DMS 273 (cell line): Measurements from ENCODE around the gene CFAP92.

ENCODE experiments used
- DNase-seq: peaks from one replicate; lab custom pipeline; 2025; ENCODE audit not compliant: unreplicated experiment; lab: John Stamatoyannopoulos, UW

CFAP92 gene

DNA sequence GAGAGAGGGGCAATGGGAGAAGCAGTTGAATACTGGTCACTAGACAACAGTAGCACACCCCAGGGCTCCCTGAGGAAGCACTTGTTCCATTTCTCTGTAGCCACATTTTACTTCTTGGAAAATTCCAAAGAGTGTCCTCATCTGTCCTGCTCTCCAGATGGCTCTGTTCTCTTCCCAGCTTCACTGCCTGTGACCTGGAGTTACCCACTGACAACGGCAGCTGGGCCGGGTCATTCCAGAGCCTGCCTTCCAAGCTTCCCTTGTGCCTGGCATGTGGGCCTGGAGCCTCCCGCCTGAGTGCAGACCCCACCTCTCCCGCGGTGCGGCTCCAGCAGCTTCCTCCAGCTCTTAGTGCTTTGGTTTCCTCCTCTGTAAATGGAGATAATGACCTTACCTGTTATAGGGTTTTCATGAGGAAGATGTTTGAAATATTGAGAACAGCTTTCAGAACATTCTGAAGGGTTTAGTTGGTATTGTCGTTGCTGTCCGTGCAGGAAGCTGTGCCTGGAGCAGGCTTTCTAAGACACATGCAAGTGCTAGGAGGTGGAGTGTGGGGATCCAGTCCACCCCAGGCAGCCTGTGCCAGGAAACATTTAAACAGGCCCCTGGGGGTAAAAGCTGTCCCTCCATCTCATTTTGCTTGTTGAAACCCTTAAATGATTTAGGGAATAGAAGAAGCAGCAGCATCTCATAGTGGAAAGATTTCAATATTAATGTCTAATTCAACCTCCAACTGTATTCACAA lies 32.0 kb upstream of the CFAP92 start:
- peak; percentile 81 for DNase-seq

DNA sequence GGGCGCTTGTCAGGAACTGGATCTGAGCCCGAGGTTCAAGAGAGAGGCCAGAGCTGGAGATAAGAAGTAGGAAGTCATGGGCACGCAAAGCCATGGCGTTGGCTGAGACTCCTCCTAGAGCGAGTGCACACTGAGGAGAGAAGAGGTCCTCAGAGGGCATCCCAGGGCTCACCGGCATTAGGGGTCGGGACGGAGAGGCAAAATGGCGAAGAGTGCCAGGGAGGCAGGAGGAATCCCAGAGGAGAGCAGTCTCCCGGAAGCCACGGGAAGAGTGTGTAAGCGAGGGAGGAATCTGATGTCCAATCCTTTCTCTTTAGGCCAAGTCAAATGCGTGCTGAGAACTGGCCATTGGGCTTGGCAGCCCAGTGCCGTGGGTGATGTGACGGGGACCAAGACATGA lies 31.2 kb upstream of the CFAP92 start:
- DNase-seq, result no peak

DNA sequence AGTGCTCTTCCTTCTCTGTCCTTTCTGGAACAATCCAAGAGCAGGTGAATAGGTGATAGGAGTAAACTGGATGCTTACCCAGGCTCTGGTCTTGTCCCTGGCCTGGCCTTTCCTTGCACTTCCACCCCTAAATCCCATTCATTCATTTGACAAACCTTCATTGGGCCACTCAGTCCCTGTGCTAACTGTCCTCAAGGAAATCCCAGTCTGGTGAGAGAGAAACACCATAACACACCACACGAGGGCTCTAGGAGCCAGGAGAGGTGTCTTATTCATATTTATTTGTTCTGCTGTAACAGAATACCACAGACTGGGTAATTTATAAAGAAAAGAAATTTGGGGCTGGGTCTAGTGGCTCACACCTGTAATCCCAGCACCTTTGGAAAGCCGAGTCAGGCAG lies 30.0 kb upstream of the CFAP92 start:
- DNase-seq, result peak; percentile 64

DNA sequence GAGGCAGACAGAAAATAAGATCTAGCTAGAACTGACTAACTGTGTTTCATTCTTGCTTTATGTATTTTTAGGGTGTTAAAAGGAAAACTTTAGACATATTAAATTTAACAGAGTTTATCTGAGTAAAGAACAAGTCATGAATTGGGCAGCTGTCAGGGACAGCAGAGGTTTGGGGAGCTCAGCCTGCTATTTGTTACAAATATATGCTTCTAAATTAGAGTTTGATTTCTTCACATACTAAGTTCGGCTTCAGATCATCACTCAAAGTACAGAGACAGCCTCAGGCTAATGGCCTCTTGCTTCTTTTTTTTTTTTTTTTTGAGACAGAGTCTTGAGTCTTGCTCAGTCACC lies 29.1 kb upstream of the CFAP92 start:
- no peak for DNase-seq

DNA sequence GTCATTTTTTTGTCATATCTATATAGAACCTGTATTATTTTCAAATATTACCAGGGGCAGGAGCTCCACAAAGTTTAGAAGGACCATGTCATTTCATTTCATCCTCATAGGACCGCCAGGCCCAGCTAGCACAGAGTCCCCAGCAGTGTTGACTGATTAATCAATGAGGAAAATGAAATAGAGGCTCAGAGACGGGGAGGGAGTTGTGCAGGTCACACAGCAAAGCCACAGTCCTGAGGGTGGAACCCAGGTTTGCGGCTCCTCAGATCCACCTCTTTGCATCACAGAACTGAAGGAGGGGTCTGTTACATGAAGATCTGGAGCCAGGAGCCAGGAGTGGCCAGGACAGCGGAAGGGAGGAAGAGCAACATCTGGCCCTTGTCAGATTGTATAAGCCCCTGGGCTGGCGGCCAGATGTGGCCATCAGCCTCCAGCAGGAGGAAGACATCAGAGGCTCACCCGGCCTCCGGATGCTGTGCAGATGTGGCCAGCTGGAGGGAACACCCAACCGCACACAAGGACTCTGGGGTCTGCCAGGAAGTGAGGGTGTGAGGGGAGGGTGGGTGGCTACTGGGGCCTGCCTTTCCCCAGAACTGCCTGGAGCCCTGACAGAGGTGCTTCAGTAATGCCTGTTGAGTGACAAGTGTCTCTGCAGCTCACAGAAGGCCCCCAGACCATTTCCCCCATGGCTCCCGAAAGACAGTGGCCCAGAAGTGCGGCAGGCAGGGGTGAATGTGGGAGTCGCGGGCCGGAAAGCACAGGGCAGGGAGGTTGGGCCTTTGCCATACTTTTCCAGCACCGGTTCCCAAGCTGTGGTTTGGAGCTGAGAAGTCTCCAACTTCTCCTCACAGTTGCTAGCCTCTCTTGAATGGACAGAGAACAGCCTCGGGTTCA lies 28.5 kb upstream of the CFAP92 start:
- no peak for DNase-seq

DNA sequence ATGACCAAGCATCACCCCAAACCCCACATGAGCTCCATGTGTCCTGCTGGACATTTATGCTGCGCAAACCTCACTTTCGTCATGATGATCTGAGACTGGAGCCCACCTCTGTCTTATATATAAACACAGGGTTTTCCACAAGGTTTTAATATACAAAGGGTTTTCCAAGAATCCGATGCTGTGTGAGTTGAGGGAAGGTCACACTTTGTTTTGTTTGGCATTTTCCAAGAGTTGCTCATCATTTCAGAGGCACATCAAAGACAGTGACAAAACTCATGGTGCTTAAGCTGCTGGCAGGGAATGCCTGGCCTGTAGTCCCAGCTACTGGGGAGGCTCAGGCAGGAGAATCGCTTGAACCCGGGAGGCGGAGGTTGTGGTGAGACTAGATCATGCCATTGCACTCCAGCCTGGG lies 27.3 kb upstream of the CFAP92 start:
- no peak for DNase-seq

DNA sequence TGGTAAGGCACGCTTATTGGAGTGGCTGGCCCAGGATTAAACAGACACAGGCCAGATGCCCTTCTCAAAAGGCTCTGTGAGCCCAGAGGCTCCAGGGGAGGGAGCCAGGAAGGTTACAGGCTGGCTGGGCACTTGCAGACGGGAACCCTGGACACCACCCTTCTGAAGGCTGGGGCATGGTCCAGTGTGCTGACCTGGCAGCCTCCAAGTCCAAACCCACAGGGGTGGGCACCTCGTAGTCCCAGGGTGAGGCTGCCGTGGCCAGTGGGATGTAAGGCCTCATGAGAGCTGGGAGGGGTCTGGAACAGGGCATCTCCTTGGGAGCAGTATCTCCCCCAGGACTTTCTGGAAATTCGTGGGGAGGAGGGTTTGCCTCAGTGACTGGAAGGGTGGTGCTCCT lies 26.8 kb upstream of the CFAP92 start:
- no peak for DNase-seq

DNA sequence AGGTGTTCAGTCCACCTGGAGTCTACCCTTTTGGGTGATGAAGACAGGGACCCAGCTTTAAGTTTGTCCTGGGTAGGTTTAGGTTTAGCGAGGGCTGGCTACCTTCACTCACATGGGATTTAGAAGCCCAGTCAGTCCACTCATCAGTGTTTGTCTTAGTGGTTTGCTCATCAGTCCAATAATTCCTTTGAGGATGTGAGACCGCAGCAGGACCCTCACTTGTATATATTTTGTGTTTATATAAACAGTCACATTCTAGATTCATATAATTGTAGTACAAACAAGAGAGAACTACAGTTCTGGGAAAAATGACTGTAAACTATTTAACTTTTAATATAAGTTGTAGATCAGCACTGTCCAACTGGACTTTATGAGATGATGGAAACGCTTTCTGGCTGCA lies 25.4 kb upstream of the CFAP92 start:
- DNase-seq, result no peak

DNA sequence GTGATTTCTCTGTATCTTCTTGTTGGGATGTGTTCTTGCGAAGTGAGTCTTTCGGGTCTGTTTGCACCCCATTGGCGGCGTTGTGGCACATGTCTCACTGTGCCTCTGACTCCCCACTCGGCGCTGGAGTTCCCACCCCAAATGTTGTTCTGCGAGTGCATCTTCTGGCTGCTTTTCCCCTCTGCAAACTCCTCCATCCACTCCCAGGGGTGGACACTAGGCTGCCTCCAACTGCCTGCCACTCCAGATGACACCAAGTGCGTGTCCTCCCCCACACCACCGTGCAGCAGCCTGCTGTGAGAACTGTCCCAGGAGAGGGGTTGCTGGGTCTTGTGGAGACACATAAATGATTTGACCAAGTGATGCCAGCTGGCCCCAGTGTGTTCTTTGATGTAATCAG lies 24.9 kb upstream of the CFAP92 start:
- DNase-seq, result no peak

DNA sequence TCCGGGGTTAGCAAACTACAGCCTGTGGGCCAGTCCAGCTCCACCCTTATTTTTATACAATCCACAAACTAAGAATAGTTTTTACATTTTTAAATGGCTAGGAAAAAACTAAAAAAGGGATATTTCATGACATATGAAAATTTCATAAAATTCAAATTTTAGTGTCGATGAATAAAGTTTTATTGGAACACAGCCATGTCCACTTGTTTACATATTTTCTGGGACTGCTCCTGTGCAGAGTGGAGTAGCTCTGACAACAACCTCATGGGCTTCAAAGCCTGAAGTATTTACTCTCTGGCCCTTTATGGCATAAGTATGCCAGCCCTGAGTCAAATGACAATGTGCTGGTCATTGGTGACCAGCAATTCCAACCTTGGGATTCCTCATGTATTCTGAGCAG lies 24.4 kb upstream of the CFAP92 start:
- no peak for DNase-seq

DNA sequence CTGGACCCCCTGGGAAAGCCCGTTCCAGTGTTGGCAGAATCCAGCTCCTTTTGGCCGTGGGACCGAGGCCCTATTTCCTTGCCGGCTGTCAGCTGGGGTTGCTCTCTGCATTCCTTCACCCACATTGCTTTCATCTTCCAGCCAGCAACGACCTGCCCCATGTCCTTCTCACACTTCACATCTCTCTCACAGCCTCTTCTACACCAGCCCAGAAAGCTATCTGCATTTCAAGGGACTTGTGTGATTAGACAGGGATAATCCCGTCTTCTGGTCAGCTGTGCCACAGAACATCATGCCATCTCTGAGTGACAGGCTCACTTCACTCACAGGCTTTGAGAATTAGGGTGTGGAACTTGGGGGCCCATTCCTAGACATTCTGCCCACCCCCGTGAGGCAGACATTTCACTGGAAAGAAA lies 23.6 kb upstream of the CFAP92 start:
- DNase-seq, result no peak

DNA sequence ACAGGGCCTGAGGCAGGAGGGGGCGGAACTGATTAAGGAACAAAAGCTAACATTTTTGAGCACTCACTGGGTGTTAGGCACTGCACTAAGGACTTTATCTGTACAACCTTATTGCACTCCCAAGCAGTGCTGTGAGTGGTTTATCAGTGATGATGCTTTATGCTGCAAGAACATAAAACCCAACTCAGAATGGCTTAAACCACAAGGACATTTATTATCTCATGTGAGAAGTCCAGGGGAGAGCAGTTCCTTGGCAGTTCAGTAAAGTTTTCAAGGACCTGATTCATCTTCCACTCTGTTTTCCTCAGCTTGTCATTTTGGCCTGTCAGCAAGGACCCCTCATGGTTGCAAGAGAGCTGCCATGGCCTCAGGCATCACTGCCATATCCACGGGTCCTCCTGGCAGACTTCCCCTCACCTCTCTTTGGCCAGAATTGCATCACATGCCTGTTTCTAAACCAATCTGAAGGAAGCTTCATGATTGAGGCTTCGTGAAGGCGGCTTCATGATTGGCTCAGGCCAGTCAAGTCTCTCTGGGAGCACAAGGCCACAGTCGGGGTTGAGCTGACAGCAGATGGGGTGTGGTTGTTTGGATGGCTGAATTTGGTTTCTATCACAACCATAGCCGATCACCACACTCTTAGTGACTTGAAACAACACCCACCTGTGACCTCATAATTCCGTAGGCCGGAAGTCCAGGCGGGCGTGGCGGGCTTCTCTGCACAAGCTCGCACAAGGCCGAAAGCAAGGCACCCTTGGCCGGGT lies 23.0 kb upstream of the CFAP92 start:
- DNase-seq, result no peak

DNA sequence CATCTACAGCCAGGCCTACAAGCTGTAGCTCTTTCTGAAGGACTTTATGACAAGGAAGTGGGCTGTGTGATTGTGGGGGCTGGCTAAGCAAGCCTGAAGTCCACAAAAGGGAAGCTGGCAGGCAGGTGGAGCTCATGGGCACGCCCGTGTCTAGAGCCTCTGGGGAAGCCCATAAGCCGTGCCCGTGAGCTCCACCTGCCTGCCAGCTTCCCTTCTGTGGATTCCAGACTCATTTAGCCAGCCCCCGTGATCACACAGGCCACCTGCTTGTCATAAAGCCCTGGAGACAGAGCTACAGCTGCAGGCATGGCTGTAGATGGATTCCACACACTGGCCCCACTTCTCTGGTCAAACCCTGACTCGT lies 22.5 kb upstream of the CFAP92 start:
- peak; percentile 69 for DNase-seq

DNA sequence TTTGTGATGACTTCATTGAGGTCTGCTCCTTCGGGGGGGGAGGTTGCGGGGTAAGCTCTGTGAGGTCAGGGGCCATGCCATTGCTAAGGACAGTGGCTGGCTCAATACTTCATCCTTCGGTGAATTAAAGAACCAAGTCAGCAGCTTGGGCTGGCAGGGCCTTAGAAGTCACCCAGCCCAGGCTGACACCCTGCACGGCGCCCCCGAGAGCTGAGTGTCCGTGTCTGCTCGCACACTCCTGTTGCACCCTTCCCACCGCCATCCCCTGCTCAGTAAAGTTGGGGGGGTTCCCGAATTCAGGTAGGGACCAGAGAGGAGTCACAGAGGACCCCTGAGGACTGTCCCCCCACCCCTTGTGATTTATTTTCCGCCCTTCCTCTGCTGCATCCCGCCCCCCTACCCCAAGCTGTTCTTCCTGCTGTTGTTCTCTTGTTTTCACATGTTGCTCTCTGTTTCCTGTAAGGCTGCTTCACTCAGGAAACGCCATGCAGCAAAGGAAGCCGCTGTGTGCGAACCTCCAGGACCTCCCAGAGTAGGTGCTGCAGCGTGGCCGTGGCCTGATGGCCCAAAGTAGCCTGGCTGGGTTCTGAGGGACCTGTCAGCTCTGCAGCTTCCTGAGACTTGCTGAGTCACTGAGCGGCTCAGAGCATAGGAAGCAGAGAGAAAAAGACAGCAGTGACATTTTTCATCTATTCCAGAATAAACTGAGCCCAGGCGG lies 21.7 kb upstream of the CFAP92 start:
- no peak for DNase-seq

DNA sequence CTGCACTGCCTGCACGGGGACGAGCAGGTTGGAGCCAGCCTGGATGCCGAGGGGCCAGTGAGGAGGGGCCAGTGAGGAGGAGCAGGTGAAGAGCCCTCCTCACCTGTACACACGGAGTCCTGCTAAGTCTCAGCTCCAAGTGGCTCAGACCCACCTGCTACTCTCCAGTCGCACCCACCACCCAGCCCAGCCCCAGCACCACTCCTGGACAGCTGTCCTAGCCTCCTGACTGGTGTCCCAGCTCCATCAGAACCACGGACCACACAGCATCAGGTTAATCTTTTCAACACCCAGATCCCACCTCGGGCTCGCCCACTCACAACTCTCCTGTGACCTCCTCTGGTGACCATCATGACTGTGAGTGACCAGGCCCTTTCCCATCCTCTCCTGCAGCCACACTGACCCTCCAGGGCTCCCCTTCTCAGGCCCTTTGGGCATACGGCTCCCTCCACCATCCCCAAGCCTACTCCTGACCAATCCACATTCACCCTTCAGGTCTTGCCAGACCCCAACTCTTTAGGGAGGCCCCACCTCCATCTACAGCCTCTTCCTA lies 21.0 kb upstream of the CFAP92 start:
- DNase-seq, result no peak

DNA sequence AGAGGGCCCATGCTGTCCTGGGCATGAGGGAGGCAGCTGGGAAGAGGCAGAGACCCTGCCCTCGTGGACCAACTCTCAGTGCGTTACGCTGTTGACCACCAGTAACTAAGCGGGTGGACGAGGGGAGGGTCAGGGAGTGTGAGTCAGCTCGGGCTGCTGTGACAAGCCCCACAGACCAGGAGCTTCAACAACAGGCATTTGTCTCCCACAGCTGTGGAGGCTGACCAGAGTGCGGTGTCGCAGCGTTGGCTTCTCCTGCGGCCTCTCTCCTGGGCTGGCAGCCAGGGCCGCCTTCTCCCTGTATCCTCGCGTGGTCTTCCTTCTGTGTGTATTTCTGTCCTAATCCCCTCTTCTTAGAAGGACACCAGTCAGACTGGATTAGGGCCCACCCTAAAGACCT lies 20.3 kb upstream of the CFAP92 start:
- no peak for DNase-seq

DNA sequence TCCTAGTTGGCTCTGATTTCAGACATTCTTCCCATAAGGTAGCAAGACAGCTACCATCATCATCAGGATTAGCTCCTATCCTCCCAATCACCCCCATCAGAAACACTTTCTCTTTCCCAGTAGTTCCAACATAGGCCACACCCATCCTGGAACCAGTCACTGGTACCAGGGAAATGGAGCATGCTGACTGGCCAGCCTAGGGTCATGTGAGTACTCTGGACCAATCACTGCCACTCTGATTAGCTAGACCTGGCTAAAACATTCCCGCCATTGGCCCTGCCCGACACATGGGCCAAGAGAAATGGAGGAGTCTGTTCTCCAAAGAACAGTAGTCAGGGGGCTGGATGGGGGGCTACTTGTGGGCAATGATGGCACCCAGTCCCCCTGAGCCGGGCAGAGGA lies 19.6 kb upstream of the CFAP92 start:
- DNase-seq, result peak; percentile 48

DNA sequence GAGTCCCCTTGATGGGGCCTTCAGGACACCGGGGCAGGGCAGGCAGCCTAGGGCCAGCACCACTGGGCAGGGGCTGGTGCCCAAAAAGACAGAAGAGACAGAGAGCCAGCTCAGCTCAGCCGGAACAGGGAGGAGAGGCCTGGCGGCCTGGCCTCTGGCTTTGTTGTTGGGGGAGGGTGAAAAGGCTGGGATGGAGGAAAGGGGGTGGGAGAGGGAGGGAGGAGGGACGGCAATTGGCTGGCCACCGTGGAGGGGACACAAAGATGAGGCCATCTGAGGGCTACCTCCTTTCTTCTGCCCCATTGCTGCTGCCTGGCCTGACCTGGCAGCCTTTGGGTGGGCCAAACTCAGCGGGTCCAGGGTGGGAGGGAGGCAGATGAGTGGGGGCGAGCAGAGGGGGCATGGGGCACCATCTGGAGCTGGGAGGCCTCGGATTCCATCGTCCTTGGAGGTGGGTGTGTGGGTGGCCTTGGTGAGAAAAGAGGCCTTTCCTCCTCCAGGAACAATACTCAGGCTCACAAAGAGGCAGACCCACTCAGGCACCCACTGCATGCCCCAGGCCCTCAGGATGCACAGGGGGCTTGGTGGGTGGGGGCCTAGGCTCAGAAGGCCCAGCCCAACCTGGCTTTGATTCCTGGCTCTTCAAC lies 16.6 kb upstream of the CFAP92 start:
- DNase-seq, result no peak

DNA sequence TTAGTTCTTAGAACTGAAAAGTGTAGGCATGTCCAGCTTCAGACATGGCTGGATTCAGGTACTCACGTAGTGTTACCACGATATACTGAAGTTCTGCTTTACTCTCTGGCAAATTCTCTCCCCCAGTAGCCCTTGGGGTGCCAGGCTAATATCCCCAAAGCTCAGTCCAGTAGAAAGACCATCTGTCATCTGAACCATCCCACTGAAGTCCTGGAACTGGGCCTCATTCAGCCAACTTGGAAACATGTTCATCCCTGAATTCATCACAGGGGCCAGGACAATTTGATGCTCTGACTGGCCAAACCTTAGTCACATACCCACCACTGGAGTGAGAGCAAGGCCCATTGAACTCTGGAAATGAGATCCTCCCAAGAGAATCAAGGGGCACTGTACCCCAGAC lies 15.4 kb upstream of the CFAP92 start:
- DNase-seq, result no peak

DNA sequence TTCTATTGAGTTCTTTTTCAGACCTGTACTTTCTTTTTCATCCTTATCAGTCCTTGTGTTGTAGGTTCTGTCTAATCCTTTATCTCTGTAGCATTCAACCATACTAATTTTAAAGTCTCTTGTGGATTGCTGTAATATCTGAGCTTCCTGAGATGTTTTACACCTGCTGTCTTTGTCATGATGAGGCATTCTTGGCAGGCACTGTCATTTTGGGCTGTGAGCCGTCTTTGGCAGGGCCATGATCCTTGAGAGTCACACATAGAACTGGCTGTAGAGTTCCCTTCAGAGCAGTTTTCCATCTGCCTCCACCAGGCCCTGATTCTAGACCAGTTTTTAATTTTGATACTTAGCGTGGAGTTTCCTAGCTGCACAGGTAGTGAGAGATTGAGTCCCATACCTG lies 13.9 kb upstream of the CFAP92 start:
- DNase-seq, result no peak
